HG03066 (cell line): ENCODE results near the gene TYW1.
"Not testable (repeated sequence)": the region's sequence is repeated elsewhere in the genome, so short reads cannot be mapped to it uniquely, and the experiment has no call there.

Experiments
- ATAC-seq: cut with Tn5 transposase; IDR thresholded peaks from one replicate; pipeline ENCODE4 v1.9.1; 2021; ENCODE audit warnings: low read depth; ENCODE audit not compliant: unreplicated experiment

TYW1 gene

GRCh38 chr7:67229018-67229417 lies 232.4 kb downstream of the TYW1 start:
- not testable (repeated sequence) for ATAC-seq

- ATAC-seq: not testable (repeated sequence)
Measured at GRCh38 chr7:67230029-67230428, 233.4 kb downstream of the TYW1 start.

GRCh38 chr7:67233506-67233905 lies 236.9 kb downstream of the TYW1 start:
- ATAC-seq: not testable (repeated sequence)

GRCh38 chr7:67236216-67236615 lies 239.6 kb downstream of the TYW1 start:
- not testable (repeated sequence) for ATAC-seq

GRCh38 chr7:67242871-67243270 lies 246.2 kb downstream of the TYW1 start:
- ATAC-seq: not testable (repeated sequence)

- ATAC-seq: not testable (repeated sequence)
Measured at GRCh38 chr7:67248364-67248763, 251.7 kb downstream of the TYW1 start.

GRCh38 chr7:67251986-67252558 lies 255.4 kb downstream of the TYW1 start:
- no peak for ATAC-seq

GRCh38 chr7:67255076-67255475 lies 258.4 kb downstream of the TYW1 start:
- ATAC-seq: not testable (repeated sequence)

- ATAC-seq: not testable (repeated sequence)
Measured at GRCh38 chr7:67257779-67258178, 261.1 kb downstream of the TYW1 start.

GRCh38 chr7:67259363-67259762 lies 262.7 kb downstream of the TYW1 start:
- ATAC-seq: not testable (repeated sequence)

- ATAC-seq: not testable (repeated sequence)
Measured at GRCh38 chr7:67260166-67260586, 263.5 kb downstream of the TYW1 start.

GRCh38 chr7:67264000-67264399 lies 267.4 kb downstream of the TYW1 start:
- not testable (repeated sequence) for ATAC-seq

GRCh38 chr7:67266070-67266469 lies 269.4 kb downstream of the TYW1 start:
- not testable (repeated sequence) for ATAC-seq

- ATAC-seq: no peak
Measured at GRCh38 chr7:67267914-67268313, 271.3 kb downstream of the TYW1 start.

- not testable (repeated sequence) for ATAC-seq
Measured at GRCh38 chr7:67269916-67270315, 273.3 kb downstream of the TYW1 start.
